ENCODE data around the gene FLACC1.

FLACC1 gene

DNA sequence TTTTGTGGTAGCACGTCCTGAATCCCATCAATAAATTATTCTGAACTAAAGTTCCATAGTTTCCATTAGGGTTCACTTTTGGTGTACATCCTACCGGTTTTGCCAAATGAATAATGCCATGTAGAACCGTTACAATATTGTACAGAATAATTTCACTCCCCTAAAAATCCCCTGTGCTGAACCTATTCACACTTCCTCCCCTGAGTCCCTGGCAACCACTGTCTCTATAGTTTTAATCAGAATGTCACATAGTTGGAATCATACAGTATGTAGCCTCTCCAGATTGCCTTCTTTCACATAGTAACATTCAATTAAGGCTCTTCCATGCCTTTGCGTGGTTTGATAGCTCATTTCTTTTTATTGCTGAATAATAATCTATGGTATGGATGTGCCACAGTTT is 106.4 kb downstream of the FLACC1 start:
- no peak overlapping the region for H2BK5ac ChIP-seq (ENCODE audit: low read depth, low read length, poor library complexity, severe bottlenecking)
- no peak overlapping the region for H2AFZ ChIP-seq (ENCODE audit: low read depth, low read length)
- 97% methylated on average over 4 of the region's 4 CpGs for WGBS
- no peak overlapping the region for H4K8ac ChIP-seq (ENCODE audit: low read length)
- no peaks in the 10 kb centered on the region for H3K27me3 ChIP-seq (ENCODE audit: control insufficient read depth in 1 of 2, insufficient read depth in 1 of 2, low read length in 2 of 2)
- no peak overlapping the region for H2BK120ac ChIP-seq (ENCODE audit: low read depth, low read length)
- no peak overlapping the region for H3K18ac ChIP-seq (ENCODE audit: low read depth in 1 of 2, low read length in 2 of 2)
- H3K14ac ChIP-seq (ENCODE audit: low read length in 2 of 2) = no peak overlapping the region
- no peak overlapping the region for H3K9ac ChIP-seq (ENCODE audit: low read length)
- peaks cover 5% of the 10 kb centered on the region for H3K4me1 ChIP-seq (ENCODE audit: control insufficient read depth, insufficient read depth, low read depth, low read length)
- H4K91ac ChIP-seq (ENCODE audit: low read length) = no peak overlapping the region
- DNase-seq = no peak
- no peak overlapping the region for H2BK15ac ChIP-seq (ENCODE audit: low read depth, poor library complexity, severe bottlenecking)
- H3K79me1 ChIP-seq (replicated peaks; ENCODE audit: low read length, poor library complexity, severe bottlenecking) = no peaks in the 10 kb centered on the region
- H3K9me3 ChIP-seq (ENCODE audit: control insufficient read depth, low read length) = no peaks in the 10 kb centered on the region
- no peak overlapping the region for H3K27ac ChIP-seq (ENCODE audit: low read length, poor library complexity, severe bottlenecking)
- no peak overlapping the region for H3K4ac ChIP-seq (ENCODE audit: low read depth in 1 of 2, low read length in 2 of 2)
- H2AK5ac ChIP-seq (ENCODE audit: low read length, severe bottlenecking) = no peak overlapping the region
- no peak overlapping the region for H3K4me3 ChIP-seq (ENCODE audit: insufficient read depth in 1 of 2, low read depth in 1 of 2, low read length in 2 of 2)
- H2BK12ac ChIP-seq (ENCODE audit: low read length in 2 of 2) = no peak overlapping the region
- H3K4me2 ChIP-seq (ENCODE audit: low read length, poor library complexity, severe bottlenecking) = no peak overlapping the region
- H3K23ac ChIP-seq (ENCODE audit: low read length in 2 of 2) = no peak overlapping the region
- no peaks in the 10 kb centered on the region for H3K36me3 ChIP-seq (ENCODE audit: control insufficient read depth in 1 of 2, insufficient read depth in 2 of 2, low read depth in 1 of 2, low read length in 2 of 2)

DNA sequence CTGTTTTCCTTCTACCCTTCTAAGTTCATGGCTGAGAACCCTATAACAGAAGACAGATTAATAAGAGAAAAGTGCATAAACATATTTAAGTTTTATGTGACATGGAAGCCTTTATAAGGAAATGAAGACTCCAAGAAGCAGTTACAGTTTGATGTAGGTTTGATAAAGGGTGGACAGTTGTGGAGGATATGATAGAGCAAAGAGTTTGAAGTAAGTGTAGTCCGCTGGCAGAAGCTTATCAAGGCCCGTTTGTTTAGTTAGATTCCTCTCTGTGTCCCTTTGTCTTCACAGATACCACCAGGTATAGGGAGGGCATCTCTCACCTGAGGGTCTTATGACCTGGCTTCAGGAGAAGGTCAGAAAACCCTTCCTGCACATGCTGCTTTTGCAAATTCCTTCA is 107.3 kb downstream of the FLACC1 start:
- Histone ChIP-seq H3K36me3 (ENCODE audit: control insufficient read depth in 1 of 2, insufficient read depth in 2 of 2, low read depth in 1 of 2, low read length in 2 of 2) (no peaks in the 10 kb centered on the region), H3K4me2 (ENCODE audit: low read length, poor library complexity, severe bottlenecking) (no peak overlapping the region), H3K23ac (ENCODE audit: low read length in 2 of 2) (no peak overlapping the region), H4K8ac (ENCODE audit: low read length) (no peak overlapping the region), H4K91ac (ENCODE audit: low read length) (no peak overlapping the region), H2BK120ac (ENCODE audit: low read depth, low read length) (no peak overlapping the region), H3K18ac (ENCODE audit: low read depth in 1 of 2, low read length in 2 of 2) (no peak overlapping the region), H2BK15ac (ENCODE audit: low read depth, poor library complexity, severe bottlenecking) (no peak overlapping the region), H2BK12ac (ENCODE audit: low read length in 2 of 2) (no peak overlapping the region), H3K27ac (ENCODE audit: low read length, poor library complexity, severe bottlenecking) (no peak overlapping the region), H2AFZ (ENCODE audit: low read depth, low read length) (no peak overlapping the region), H3K4ac (ENCODE audit: low read depth in 1 of 2, low read length in 2 of 2) (no peak overlapping the region), H3K4me3 (ENCODE audit: insufficient read depth in 1 of 2, low read depth in 1 of 2, low read length in 2 of 2) (no peak overlapping the region), H3K79me1 (replicated peaks; ENCODE audit: low read length, poor library complexity, severe bottlenecking) (no peaks in the 10 kb centered on the region), H3K9ac (ENCODE audit: low read length) (no peak overlapping the region), H3K9me3 (ENCODE audit: control insufficient read depth, low read length) (no peaks in the 10 kb centered on the region), H2BK5ac (ENCODE audit: low read depth, low read length, poor library complexity, severe bottlenecking) (no peak overlapping the region), H3K4me1 (ENCODE audit: control insufficient read depth, insufficient read depth, low read depth, low read length) (peaks cover 4% of the 10 kb centered on the region), H3K14ac (ENCODE audit: low read length in 2 of 2) (no peak overlapping the region), H3K27me3 (ENCODE audit: control insufficient read depth in 1 of 2, insufficient read depth in 1 of 2, low read length in 2 of 2) (no peaks in the 10 kb centered on the region), H2AK5ac (ENCODE audit: low read length, severe bottlenecking) (no peak overlapping the region)
- no peak for DNase-seq
- WGBS = 100% methylated on average over 2 of the region's 2 CpGs

DNA sequence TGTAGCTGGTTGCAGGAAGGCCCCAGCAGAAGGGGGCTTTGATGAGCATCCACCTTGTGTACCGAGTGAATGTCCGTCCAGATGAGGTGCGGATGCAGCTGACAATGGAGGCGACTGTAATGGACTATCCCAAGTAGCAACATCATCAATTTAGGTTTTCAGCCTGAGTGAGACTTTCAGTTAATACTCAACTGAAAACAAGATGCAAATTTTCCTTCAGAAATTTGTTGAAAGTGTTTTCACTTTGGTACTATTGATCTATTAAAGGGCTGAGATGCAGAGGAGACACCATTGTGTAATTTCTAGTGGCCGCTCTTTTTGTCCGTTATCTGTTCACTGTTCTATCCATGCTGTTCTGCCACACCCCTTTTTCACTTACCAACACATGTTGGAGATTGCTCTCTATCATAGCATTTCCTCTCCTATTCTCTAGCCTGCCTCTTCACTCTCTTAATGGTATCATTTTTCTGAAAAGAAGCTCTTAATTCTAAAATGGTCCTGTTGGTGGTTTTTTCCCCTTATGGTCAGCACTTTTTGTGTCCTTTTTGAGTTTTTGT is 108.8 kb downstream of the FLACC1 start:
- Histone ChIP-seq H3K14ac (ENCODE audit: low read length in 2 of 2) (no peak overlapping the region), H4K8ac (ENCODE audit: low read length) (no peak overlapping the region), H2BK120ac (ENCODE audit: low read depth, low read length) (no peak overlapping the region), H2AFZ (ENCODE audit: low read depth, low read length) (no peak overlapping the region), H3K27me3 (ENCODE audit: control insufficient read depth in 1 of 2, insufficient read depth in 1 of 2, low read length in 2 of 2) (no peaks in the 10 kb centered on the region), H3K36me3 (ENCODE audit: control insufficient read depth in 1 of 2, insufficient read depth in 2 of 2, low read depth in 1 of 2, low read length in 2 of 2) (no peaks in the 10 kb centered on the region), H3K9ac (ENCODE audit: low read length) (no peak overlapping the region), H3K4ac (ENCODE audit: low read depth in 1 of 2, low read length in 2 of 2) (no peak overlapping the region), H2BK5ac (ENCODE audit: low read depth, low read length, poor library complexity, severe bottlenecking) (no peak overlapping the region), H3K4me3 (ENCODE audit: insufficient read depth in 1 of 2, low read depth in 1 of 2, low read length in 2 of 2) (no peak overlapping the region), H4K91ac (ENCODE audit: low read length) (no peak overlapping the region), H3K18ac (ENCODE audit: low read depth in 1 of 2, low read length in 2 of 2) (no peak overlapping the region), H2AK5ac (ENCODE audit: low read length, severe bottlenecking) (no peak overlapping the region), H3K4me2 (ENCODE audit: low read length, poor library complexity, severe bottlenecking) (no peak overlapping the region), H3K79me1 (replicated peaks; ENCODE audit: low read length, poor library complexity, severe bottlenecking) (no peaks in the 10 kb centered on the region), H2BK12ac (ENCODE audit: low read length in 2 of 2) (no peak overlapping the region), H3K4me1 (ENCODE audit: control insufficient read depth, insufficient read depth, low read depth, low read length) (no peaks in the 10 kb centered on the region), H3K23ac (ENCODE audit: low read length in 2 of 2) (no peak overlapping the region), H2BK15ac (ENCODE audit: low read depth, poor library complexity, severe bottlenecking) (no peak overlapping the region), H3K27ac (ENCODE audit: low read length, poor library complexity, severe bottlenecking) (no peak overlapping the region), H3K9me3 (ENCODE audit: control insufficient read depth, low read length) (no peaks in the 10 kb centered on the region)
- DNase-seq = no peak
- WGBS = 91% methylated on average over 5 of the region's 6 CpGs

DNA sequence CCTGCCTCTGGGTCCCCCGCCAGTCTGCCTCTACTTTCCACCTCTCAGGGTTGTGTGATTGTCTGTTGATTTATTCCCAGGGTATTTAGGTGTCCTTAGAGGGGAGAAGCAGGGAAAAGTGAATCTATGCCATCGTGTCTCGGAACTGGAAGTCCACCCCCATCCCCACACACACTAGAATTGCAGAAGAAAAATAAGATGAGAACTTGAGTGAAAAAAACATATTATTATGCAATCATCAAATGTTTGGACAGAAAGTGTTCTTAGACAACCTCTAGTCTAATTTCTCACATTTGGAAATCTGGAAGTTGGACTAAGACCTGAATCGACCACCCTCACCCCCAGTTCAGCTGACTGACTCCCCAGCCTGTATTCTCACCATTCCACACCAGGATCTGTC is 110.9 kb downstream of the FLACC1 start:
- no peak overlapping the region for H3K18ac ChIP-seq (ENCODE audit: low read depth in 1 of 2, low read length in 2 of 2)
- no peak overlapping the region for H2AK5ac ChIP-seq (ENCODE audit: low read length, severe bottlenecking)
- no peak overlapping the region for H4K8ac ChIP-seq (ENCODE audit: low read length)
- no peak overlapping the region for H3K4me2 ChIP-seq (ENCODE audit: low read length, poor library complexity, severe bottlenecking)
- H3K4me1 ChIP-seq (ENCODE audit: control insufficient read depth, insufficient read depth, low read depth, low read length) = no peaks in the 10 kb centered on the region
- H3K27me3 ChIP-seq (ENCODE audit: control insufficient read depth in 1 of 2, insufficient read depth in 1 of 2, low read length in 2 of 2) = no peaks in the 10 kb centered on the region
- no peaks in the 10 kb centered on the region for H3K79me1 ChIP-seq (replicated peaks; ENCODE audit: low read length, poor library complexity, severe bottlenecking)
- no peaks in the 10 kb centered on the region for H3K9me3 ChIP-seq (ENCODE audit: control insufficient read depth, low read length)
- no peak overlapping the region for H4K91ac ChIP-seq (ENCODE audit: low read length)
- DNase-seq = no peak
- no peaks in the 10 kb centered on the region for H3K36me3 ChIP-seq (ENCODE audit: control insufficient read depth in 1 of 2, insufficient read depth in 2 of 2, low read depth in 1 of 2, low read length in 2 of 2)
- no peak overlapping the region for H2BK12ac ChIP-seq (ENCODE audit: low read length in 2 of 2)
- H3K27ac ChIP-seq (ENCODE audit: low read length, poor library complexity, severe bottlenecking) = no peak overlapping the region
- no peak overlapping the region for H3K14ac ChIP-seq (ENCODE audit: low read length in 2 of 2)
- no peak overlapping the region for H2BK120ac ChIP-seq (ENCODE audit: low read depth, low read length)
- no peak overlapping the region for H3K4me3 ChIP-seq (ENCODE audit: insufficient read depth in 1 of 2, low read depth in 1 of 2, low read length in 2 of 2)
- 90% methylated on average over 1 of the region's 4 CpGs for WGBS
- H2BK5ac ChIP-seq (ENCODE audit: low read depth, low read length, poor library complexity, severe bottlenecking) = no peak overlapping the region
- no peak overlapping the region for H2AFZ ChIP-seq (ENCODE audit: low read depth, low read length)
- H3K4ac ChIP-seq (ENCODE audit: low read depth in 1 of 2, low read length in 2 of 2) = no peak overlapping the region
- no peak overlapping the region for H3K9ac ChIP-seq (ENCODE audit: low read length)
- H3K23ac ChIP-seq (ENCODE audit: low read length in 2 of 2) = no peak overlapping the region
- H2BK15ac ChIP-seq (ENCODE audit: low read depth, poor library complexity, severe bottlenecking) = no peak overlapping the region

Measured in mesenchymal stem cell (in vitro differentiated cells and primary cell).